Activated CD4-positive, alpha-beta T cell treated with anti-CD3 and anti-CD28 coated beads, Interleukin-2, amount 50 U/mL, for 24 hours (primary cell): Measurements from ENCODE around the gene WEE1.
"Not testable (repeated sequence)": the region's sequence is repeated elsewhere in the genome, so short reads cannot be mapped to it uniquely, and the experiment has no call there.

Source experiments
- DNase-seq, 2 donors: peaks; one replicate each; pipeline ENCODE4 v3.0.0-alpha.2; 2020; ENCODE audit warnings: low read depth in 1 of 2, low spot score in 1 of 2

The WEE1 gene

DNA sequence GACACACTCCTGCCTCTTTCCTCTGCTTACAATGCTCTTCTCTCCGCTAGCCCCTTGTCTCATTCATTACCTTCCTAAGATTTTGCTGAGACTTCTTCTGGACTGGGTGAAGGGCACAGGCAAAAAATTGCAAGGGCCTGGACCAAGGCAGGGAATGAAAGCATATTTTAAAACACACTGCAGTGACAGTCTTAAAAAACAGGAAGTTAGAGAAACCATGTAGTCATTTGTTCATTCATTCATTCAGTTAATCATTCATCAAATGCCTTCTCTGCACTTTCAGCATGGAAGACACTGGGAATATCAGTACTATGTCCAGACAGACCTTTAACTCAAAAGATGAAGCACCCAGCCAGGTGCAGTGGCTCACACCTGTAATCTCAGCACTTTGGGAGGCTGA, 45.5 kb downstream of the WEE1 start:
- DNase-seq, result no peak

DNA sequence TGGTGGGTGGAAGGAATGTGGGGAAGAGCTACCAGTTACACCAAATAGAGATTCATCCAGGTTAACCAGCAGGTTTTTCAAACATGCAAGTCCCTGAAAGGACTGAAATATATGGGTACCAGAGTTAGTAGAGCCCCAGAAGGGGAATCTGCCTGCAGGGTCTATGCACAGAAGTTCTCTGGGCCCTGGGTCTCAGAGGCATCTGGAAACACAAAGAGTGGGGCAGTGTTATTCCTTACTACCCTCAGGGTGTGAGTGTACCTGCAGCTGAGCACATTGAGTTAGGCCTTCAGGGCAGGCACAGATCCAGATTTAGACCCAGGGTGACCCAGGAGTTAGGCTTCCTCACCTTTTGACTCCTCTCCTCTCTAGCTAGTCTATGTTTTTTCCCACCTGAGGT, 46.5 kb downstream of the WEE1 start:
- DNase-seq, result no peak

DNA sequence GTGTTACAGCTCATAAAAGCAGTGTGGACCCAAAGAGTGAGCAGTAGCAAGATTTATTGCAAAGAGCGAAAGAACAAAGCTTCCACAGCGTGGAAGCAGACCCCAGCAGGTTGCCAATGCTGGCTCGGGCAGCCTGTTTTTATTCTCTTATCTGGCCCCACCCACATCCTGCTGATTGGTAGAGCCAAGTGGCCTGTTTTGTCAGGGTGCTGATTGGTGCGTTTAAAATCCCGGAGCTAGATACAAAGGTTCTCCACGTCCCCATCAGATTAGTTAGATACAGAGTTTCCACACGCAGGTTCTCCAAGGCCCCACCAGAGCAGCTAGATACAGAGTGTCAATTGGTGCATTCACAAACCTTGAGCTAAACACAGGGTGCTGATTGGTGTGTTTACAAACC, 48.9 kb downstream of the WEE1 start:
- not testable (repeated sequence) for DNase-seq

DNA sequence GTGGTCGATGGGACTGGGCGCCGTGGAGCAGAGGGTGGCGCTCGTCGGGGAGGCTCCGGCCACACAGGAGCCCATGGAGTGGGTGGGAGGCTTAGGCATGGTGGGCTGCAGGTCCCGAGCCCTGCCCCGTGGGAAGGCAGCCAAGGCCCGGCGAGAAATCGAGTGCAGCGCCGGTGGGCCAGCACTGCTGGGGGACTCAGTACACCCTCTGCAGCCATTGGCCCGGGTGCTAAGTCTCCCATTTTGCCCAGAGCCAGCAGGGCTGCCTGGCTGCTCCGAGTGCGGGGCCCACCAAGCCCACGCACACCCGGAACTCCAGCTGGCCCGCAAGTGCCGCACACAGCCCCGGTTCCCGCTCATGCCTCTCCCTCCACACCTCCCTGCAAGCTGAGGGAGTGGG, 49.6 kb downstream of the WEE1 start:
- DNase-seq, result not testable (repeated sequence)

DNA sequence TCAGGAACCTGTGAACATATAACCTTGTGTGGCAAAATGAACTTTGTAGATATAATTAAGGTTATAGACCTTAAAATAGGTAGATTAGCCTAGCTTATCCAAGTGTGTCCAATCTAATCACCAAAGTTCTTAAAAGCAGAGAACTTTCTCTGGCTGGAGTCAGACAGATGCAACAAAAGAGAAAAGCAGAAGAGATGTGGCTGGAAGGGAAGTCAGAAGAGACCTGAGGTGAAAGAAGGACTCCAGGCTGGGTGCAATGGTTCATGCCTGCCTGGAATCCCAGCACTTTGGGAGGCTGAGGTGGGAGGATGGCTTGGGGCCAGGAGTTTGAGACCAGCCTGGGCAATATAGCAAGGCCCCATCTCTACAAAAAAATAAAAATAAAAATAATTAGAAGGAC, 51.0 kb downstream of the WEE1 start:
- DNase-seq, result no peak

DNA sequence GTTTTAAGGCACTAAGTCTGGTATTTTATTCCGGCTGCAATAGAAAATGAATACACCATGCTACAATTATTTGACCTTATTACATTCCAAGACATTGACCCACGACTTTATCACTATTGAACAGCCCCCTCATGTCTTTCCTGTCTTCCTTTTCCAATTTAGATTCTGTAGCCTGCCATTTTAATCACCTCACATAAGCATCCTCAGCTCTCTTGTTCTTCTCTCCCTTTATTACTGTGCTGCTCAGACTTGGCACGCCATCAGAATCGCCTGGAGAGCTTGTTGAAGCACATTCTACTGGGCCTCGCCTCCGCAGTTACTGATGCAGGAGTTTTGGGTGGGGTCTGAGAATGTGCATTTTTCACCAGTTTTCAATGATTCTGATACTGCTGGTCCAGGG, 51.7 kb downstream of the WEE1 start:
- DNase-seq, result no peak

DNA sequence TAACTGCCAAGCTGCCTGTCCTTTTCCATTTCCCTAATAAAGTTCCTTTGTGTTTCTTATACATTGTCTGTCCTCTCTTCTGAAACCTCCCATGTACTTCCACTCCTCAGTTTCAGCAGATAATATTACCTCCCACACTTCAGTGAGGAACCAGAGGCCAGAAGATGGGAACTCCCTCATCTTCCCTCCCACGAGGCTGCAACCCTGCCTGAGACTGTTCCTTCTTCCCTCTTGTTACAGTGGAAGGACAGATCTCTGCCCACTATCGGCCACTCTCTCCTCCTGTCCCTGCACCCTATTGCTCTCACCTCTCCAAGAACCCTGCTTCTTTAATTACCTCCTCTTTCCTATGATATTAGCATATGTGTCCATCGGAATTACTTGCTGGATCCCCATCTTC, 52.3 kb downstream of the WEE1 start:
- DNase-seq, result no peak

DNA sequence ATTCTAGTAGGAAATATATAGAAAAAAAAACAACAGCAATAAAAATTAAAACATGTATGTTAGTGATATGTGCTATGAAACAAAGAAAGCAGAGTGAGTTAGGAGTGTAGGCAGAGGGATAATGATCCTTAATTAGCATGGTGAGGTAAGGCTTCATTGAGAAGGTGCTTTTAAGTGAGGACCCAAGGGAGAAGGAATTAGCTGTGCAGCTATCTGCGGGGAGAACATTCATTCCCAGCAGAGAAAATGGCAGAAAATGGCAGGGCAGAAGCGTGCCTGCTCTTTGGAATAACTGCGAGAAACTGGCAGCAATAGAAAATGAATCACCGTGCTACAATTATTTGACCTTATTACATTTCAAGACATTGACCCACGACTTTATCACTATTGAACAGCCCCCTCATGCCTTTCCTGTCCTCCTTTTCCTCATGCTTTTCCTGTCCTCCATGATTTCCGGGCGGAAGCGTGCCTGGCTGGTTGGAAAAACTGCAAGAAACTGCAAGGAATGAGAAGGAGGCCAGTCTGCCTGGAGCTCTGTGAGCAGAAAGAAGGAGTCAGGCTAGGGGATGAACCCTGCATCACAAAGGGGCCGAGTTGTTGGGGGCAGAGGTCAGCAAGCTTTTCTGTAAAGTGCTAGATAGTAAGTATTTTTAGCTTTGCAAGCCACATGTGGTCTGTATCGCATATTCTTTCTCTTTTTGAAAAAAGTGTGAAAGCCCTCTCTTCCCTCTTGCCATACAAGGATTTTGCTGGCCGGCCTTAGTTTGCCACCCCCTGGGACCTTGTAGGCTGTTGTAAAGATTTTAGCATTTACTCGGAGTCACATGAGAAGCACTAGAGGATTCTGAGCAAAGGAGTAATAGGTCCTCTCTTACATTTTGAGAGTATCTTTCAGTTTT, 53.3 kb downstream of the WEE1 start:
- DNase-seq, result no peak

DNA sequence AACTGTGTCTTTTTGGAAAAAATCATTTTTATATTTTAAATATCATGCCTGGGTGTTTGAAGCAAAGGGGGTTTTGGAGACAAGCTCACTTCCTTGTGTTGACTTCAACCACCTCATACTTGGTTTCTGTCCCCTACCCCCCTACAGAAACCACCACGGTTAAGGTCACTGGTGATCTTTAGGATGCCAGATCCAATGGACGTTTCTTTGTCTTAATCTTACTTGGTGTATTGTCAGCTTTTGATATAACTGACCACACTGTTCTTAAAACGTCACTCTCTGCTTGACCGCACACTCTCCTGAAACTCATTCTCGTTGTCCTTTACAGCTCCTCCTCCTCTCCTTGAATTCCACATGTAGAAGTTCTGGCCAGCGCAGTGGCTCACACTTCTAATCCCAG, 55.6 kb downstream of the WEE1 start:
- no peak for DNase-seq

DNA sequence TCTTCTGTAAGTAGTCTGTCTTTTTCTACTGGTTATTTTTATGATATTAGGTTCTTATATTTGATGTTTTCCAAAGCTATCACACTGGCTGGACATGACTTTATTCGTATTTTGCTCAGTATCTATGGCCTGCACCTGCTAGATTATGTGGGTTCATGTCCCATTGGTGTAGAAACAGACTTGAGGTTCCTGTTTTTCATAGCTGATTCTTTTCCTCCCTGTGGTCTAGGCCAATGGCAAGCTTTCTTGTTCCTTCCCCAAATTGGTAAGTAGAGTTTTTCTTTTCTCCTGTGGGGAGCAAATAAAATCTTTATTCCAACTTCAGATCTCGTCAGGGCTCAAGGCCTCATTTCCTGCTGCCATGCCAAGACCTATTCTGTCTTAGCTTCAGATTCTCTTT, 60.2 kb downstream of the WEE1 start:
- no peak for DNase-seq

DNA sequence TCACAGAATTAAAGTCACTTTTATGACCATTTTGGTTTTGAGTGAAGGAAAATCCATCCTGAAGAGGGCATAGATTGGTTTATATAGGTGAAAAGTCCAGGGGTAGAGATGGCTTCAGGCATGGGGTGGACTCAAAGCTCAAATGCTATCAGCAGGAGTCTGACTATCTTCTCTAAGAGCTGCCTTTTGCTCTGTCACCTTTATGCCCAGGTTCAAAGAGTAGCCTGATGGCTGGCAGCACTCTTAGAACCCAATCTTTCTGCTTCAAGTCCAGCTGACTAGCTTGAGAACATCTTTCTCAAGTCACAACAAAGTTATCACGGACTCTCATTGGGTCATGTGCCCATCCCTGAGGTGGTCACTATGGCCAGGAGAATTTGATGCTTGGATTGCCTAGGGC, 63.2 kb downstream of the WEE1 start:
- DNase-seq, result no peak

DNA sequence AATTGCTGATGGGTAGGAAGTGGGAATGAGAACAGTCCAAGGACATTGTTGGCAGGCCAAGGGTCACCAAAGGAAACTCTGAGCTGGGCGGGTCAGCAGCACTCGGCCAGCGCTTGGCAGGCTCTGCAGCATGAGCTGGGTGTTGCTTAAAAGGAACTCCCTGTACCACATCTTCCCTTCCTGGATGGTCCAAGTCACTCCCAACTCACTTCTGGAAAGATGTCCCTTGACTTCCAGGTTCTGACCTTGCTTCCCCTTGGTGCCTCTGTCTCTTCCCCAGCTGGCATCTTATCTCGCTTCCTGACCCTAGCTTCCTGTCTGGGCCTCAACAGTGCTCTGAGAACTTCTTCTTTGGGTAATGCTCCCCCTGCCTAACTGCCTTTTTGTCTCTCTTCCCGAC, 65.6 kb downstream of the WEE1 start:
- DNase-seq, result no peak
